Measurements from ENCODE around the gene FREM2.

GRCh38 chr13:38866649-38867048 lies 179.8 kb downstream of the FREM2 start:
- TF ChIP-seq POLR2A (IDR thresholded peaks at IDR 0.05) (no peak), CTCF (IDR thresholded peaks at IDR 0.05) (no peak)
